Fibroblast of skin of left quadriceps (primary cell): ENCODE results near the gene DNTT.

ENCODE experiments used
- DNase-seq, 2 experiments: peaks; one replicate each; pipeline ENCODE4 v3.0.0-alpha.2; 2013; ENCODE audit warnings: low read depth in 2 of 2

DNTT gene

DNA sequence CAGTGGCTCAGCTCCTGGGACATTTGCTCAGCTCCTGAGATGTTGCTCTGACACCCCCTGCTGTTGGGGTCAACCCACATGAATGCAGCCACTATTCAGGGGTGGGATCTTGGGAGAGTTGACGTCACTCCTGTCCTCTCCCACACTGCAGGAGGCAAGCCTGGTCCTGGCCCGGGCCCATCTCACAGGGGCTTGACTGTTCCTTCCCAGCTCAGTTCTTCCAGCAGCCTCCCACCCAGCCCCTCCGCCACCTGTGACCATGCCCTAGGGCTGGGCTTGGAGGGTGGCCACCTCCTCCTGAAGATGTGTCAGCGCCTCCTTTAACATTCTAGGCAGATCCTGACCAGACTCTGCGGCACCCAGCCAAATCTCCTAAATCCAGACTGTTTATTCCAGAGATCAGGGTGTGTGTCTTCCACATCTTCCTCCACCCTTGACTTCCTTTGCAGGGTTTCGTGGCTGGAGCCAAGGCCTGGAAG is 73.6 kb downstream of the DNTT start:
- DNase-seq = no peak

DNA sequence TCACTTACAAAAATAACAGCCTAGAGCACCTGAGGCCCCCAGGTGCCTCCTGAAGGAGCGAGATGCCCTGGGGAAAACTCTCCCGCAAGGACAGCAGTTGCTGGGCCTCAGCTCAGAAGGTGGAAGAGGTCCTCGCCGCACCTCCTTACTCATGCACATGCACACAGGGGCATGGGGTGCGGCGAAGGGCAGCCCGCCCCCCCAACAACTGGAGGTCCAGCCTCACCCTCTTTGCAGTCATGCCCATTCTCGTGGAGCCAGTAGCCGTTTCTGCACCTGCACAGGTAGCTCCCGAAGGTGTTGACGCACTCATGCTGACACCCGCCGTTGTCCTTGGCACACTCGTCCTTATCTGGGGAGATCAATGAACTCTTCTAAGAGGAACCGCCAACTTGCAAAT is 74.5 kb downstream of the DNTT start:
- DNase-seq = no peak

- DNase-seq = no peak
Observed at GRCh38 chr10:96379758-96380157, 75.5 kb downstream of the DNTT start.

DNA sequence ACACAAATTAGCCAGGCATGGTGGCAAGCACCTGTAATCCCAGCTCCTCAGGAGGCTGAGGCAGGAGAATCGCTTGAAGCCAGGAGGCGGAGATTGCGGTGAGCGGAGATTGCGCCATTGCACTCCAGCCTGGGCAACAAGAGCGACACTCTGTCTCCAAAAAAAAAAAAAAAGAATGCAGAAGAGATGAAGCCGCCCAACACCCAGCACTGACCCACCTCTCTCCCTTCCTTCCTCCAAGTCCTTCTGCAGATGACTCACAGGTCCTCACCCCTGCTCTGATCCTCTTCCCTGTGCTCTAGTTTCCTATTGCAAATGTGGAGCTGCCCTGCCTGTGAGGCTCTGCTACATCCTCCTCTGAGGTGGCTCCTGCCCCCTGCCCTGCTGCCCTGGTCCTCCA is 76.6 kb downstream of the DNTT start:
- DNase-seq = no peak

GRCh38 chr10:96384506-96384905 is 80.3 kb downstream of the DNTT start:
- no peak for DNase-seq

- peak; percentile 33 to 44 for DNase-seq
Observed at GRCh38 chr10:96387161-96387560, 82.9 kb downstream of the DNTT start.

DNA sequence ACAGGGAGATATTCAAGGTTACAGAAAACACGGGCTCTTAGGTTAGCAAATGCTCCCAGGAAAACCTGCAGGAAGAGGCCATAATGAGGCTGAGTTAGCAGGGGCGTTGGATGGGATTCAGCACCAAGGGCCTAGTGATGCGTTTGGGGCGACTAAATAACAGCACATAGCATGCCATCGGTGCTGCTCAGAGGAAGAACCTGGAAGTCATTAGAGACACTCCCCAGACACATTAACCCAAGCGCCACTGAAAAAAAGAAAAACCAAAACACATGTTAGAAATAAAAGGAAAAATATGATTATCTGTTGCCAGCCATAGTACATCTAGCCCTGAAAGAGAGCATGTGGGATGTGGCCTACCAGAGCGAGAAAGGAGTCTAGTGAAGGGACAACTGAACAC is 83.4 kb downstream of the DNTT start:
- DNase-seq = peak; percentile 65 to 71
